BJ (cell line): ENCODE measurements around the gene SYCP1. TPM values are rescaled to one million over a fixed set of nuclear protein-coding genes. Genes with fewer than 3 reads are reported as not detected.

Experiments
- CTCF ChIA-PET: fragments of 350-600 bp; formaldehyde crosslinking; extraction: SDS; loops from one replicate; lab custom pipeline; 2021; ENCODE audit warnings: antibody characterized with exemption, inconsistent platforms; lab: Yijun Ruan, JAX
- POLR2A ChIA-PET: fragments of 300-600 bp; sonication (Branson Sonifier 250); formaldehyde crosslinking; extraction: SDS; loops from one replicate; lab custom pipeline; 2021; ENCODE audit warnings: antibody characterized with exemption; lab: Charles Lee
- DNase-seq: peaks from one replicate; pipeline ENCODE4 v3.0.0-alpha.2; 2011; ENCODE audit warnings: low read depth
- H3K27me3 ChIP-seq: 2 replicates; pipeline ENCODE4 v1.6.0; 2011; ENCODE audit warnings: low read length; ENCODE audit not compliant: control insufficient read depth, insufficient read depth
- H3K36me3 ChIP-seq: 2 replicates; pipeline ENCODE4 v1.5.1; 2011; ENCODE audit warnings: low read length; ENCODE audit not compliant: control insufficient read depth, insufficient read depth
- H3K4me3 ChIP-seq: 2 replicates; pipeline ENCODE4 v1.5.1; 2011; ENCODE audit warnings: low read depth, mild to moderate bottlenecking, control low read depth, low read length
- CTCF ChIP-seq: IDR thresholded peaks from 2 replicates; pipeline ENCODE4 v1.5.1; 2011; ENCODE audit warnings: low read depth, mild to moderate bottlenecking, control low read depth, inconsistent platforms, low read length, moderate library complexity; ENCODE audit not compliant: insufficient read depth
- polyA plus RNA-seq: library from polyadenylated mRNA; depleted of rRNA; stranded (reverse); fragments of >200 nt; gene quantifications from 2 replicates; pipeline ENCODE4 v1.2.3, GENCODE V29; 2011

Gene SYCP1
- polyA plus RNA-seq, 1 experiment, result not detected

GRCh38 chr1:114861384-114861783 lies 6.7 kb downstream of the SYCP1 start:
- no peak for TF ChIP-seq CTCF
- Histone ChIP-seq H3K4me3 (no peak overlapping the region), H3K27me3 (no peaks in the 10 kb centered on the region), H3K36me3 (no peaks in the 10 kb centered on the region)
- DNase-seq, result no peak
- POLR2A ChIA-PET, result no interaction called here
- CTCF ChIA-PET, result no interaction called here

- DNase-seq, result no peak
- Histone ChIP-seq H3K36me3 (no peaks in the 10 kb centered on the region), H3K4me3 (no peak overlapping the region), H3K27me3 (peaks cover 4% of the 10 kb centered on the region; the same call in 1 of the 2 replicates)
- CTCF ChIA-PET, result no interaction called here
- no peak for TF ChIP-seq CTCF
- POLR2A ChIA-PET, result no interaction called here
These were observed 37.7 kb downstream of the SYCP1 start for GRCh38 chr1:114892194-114892918.

- CTCF ChIA-PET, result interaction anchor here (0.7 kb wide), 1 partner anchor 21 kb away, joined by 3 read pairs; no protein-coding TSS in a partner anchor
- no peak overlapping the region for H3K4me3 ChIP-seq
- POLR2A ChIA-PET, result no interaction called here
- DNase-seq, result no peak
- no peak for TF ChIP-seq CTCF
- peaks cover 8% of the 10 kb centered on the region for H3K27me3 ChIP-seq
- no peaks in the 10 kb centered on the region for H3K36me3 ChIP-seq
These were observed 42.1 kb downstream of the SYCP1 start for GRCh38 chr1:114896795-114897194.

GRCh38 chr1:114901814-114902213 lies 47.2 kb downstream of the SYCP1 start:
- TF ChIP-seq CTCF, result no peak
- no peak for DNase-seq
- POLR2A ChIA-PET, result no interaction called here
- CTCF ChIA-PET, result no interaction called here
- H3K27me3 ChIP-seq, result peaks cover 8% of the 10 kb centered on the region
- H3K4me3 ChIP-seq, result no peak overlapping the region
- no peaks in the 10 kb centered on the region for H3K36me3 ChIP-seq

GRCh38 chr1:114902343-114902742 lies 47.7 kb downstream of the SYCP1 start:
- Histone ChIP-seq H3K36me3 (no peaks in the 10 kb centered on the region), H3K27me3 (peaks cover 8% of the 10 kb centered on the region), H3K4me3 (no peak overlapping the region)
- DNase-seq, result no peak
- CTCF ChIA-PET, result no interaction called here
- POLR2A ChIA-PET, result no interaction called here
- no peak for TF ChIP-seq CTCF
